ENCODE results near the gene SGF29. TPM values are rescaled to one million over a fixed set of nuclear protein-coding genes. Genes with fewer than 3 reads are reported as not detected.

Gene SGF29
- total RNA-seq, 4 donors from 2014 or later = 11.0 to 31.3 (median 13.1) TPM

GRCh38 chr16:28548306-28548802 is 5.4 kb upstream of the SGF29 start:
- Histone ChIP-seq H3K4me1 (peaks cover 0 to 15% (median 2%) of the 10 kb centered on the region in 3 donors), H3K27ac (no peak overlapping the region), H3K9me3 (no peaks in the 10 kb centered on the region), H3K36me3 (no peaks in the 10 kb centered on the region), H3K27me3 (no peaks in the 10 kb centered on the region), H3K4me3 (no peak overlapping the region)
- intact Hi-C loops (cut with DNase I) = no loop called here
- TF ChIP-seq CTCF (IDR thresholded peaks at IDR 0.05) (no peak), POLR2A (IDR thresholded peaks at IDR 0.05) (no peak)
- WGBS, 2 donors = 61 to 71% methylated on average over 5 to 7 of the region's 14 CpGs
- no peak for DNase-seq

GRCh38 chr16:28549301-28549899 is 4.3 kb upstream of the SGF29 start:
- 33 to 34% methylated on average over 11 of the region's 11 CpGs for WGBS, 2 donors
- intact Hi-C loops (cut with DNase I) = no loop called here
- Histone ChIP-seq H3K4me3 (no peak overlapping the region), H3K9me3 (no peaks in the 10 kb centered on the region), H3K27ac (no peak overlapping the region), H3K27me3 (no peaks in the 10 kb centered on the region), H3K36me3 (no peaks in the 10 kb centered on the region), H3K4me1 (peaks cover 0 to 17% (median 5%) of the 10 kb centered on the region in 3 donors)
- no peak for TF ChIP-seq POLR2A (IDR thresholded peaks at IDR 0.05)
- TF ChIP-seq CTCF (IDR thresholded peaks at IDR 0.05) = peak; percentile 33 to 73 (median 50)
- no peak for DNase-seq

- TF ChIP-seq CTCF (IDR thresholded peaks at IDR 0.05) (no peak), POLR2A (IDR thresholded peaks at IDR 0.05) (no peak)
- peaks cover 10 to 22% (median 11%) of the 10 kb centered on the region in 3 donors for H3K4me1 ChIP-seq
- DNase-seq = no peak
- no peaks in the 10 kb centered on the region for H3K9me3 ChIP-seq
- H3K27ac ChIP-seq = peak overlapping the region; percentile 91 to 99 (median 95)
- intact Hi-C loops (cut with DNase I) = no loop called here
- H3K4me3 ChIP-seq = peak overlapping the region; percentile 51 to 91 (median 63)
- 77 to 85% methylated on average over 9 to 15 of the region's 15 CpGs for WGBS, 2 donors
- peaks cover 0 to 35% (median 0%) of the 10 kb centered on the region in 3 donors for H3K36me3 ChIP-seq
- H3K27me3 ChIP-seq = no peaks in the 10 kb centered on the region
These were observed 1.1 kb downstream of the SGF29 start for GRCh38 chr16:28554634-28555423.

DNA sequence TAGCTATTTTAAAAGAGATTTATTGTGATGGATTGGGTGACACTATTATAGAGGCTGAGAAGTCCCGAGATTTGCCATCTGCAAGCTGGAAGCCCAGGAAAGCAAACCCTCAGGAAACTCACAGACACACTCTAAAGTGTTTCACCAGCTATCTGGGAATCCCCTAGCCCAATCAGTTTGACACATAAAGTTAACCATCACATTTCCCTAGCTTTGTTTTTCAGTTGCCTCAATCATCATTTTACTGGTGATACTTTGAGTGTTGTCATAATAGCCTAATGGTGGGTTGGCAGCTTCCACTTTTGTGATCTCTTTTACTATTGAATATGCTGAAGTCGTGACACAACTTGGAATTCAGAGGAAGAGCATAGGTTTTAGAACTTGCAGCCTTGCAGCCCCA is 1.8 kb downstream of the SGF29 start:
- intact Hi-C loops (cut with DNase I) = no loop called here
- Histone ChIP-seq H3K27me3 (no peaks in the 10 kb centered on the region), H3K9me3 (no peaks in the 10 kb centered on the region), H3K36me3 (peaks cover 0 to 35% (median 0%) of the 10 kb centered on the region in 3 donors), H3K4me1 (peaks cover 10 to 22% (median 11%) of the 10 kb centered on the region in 3 donors), H3K4me3 (no peak overlapping the region), H3K27ac (no peak overlapping the region)
- 67 to 77% methylated on average over 2 of the region's 2 CpGs for WGBS, 2 donors
- no peak for DNase-seq
- TF ChIP-seq POLR2A (IDR thresholded peaks at IDR 0.05) = no peak
- no peak for TF ChIP-seq CTCF (IDR thresholded peaks at IDR 0.05)

- Histone ChIP-seq H3K9me3 (no peaks in the 10 kb centered on the region), H3K4me1 (peaks cover 10 to 24% (median 11%) of the 10 kb centered on the region in 3 donors), H3K36me3 (peaks cover 0 to 35% (median 0%) of the 10 kb centered on the region in 3 donors), H3K27me3 (no peaks in the 10 kb centered on the region), H3K4me3 (no peak overlapping the region), H3K27ac (no peak overlapping the region)
- TF ChIP-seq CTCF (IDR thresholded peaks at IDR 0.05) (no peak), POLR2A (IDR thresholded peaks at IDR 0.05) (no peak)
- intact Hi-C loops (cut with DNase I) = no loop called here
- WGBS, 2 donors = 86 to 88% methylated on average over 2 of the region's 2 CpGs
- no peak for DNase-seq
These were observed 3.2 kb downstream of the SGF29 start for GRCh38 chr16:28556914-28557320.

Data from esophagus squamous epithelium (tissue), 5 donors.